HG03469 (cell line): ENCODE data around the gene CCK.

ENCODE experiments used
- ATAC-seq: cut with Tn5 transposase; IDR thresholded peaks from one replicate; pipeline ENCODE4 v1.9.1; 2021; ENCODE audit warnings: mild to moderate bottlenecking, moderate library complexity, moderate number of reproducible peaks; ENCODE audit not compliant: unreplicated experiment

CCK gene

GRCh38 chr3:42226470-42227425 is 39.2 kb downstream of the CCK start:
- no peak for ATAC-seq

GRCh38 chr3:42225486-42226363 is 40.3 kb downstream of the CCK start:
- no peak for ATAC-seq

GRCh38 chr3:42224658-42225421 is 41.1 kb downstream of the CCK start:
- no peak for ATAC-seq

GRCh38 chr3:42224178-42224577 is 41.8 kb downstream of the CCK start:
- no peak for ATAC-seq

GRCh38 chr3:42222942-42223693 is 42.9 kb downstream of the CCK start:
- no peak for ATAC-seq

- ATAC-seq = no peak
Measured at GRCh38 chr3:42220436-42221121, 45.4 kb downstream of the CCK start.

GRCh38 chr3:42216931-42217333 is 49.1 kb downstream of the CCK start:
- no peak for ATAC-seq

GRCh38 chr3:42216302-42216701 is 49.7 kb downstream of the CCK start:
- no peak for ATAC-seq

- ATAC-seq = no peak
Measured at GRCh38 chr3:42214565-42215283, 51.3 kb downstream of the CCK start.

GRCh38 chr3:42214064-42214463 is 51.9 kb downstream of the CCK start:
- ATAC-seq = no peak

GRCh38 chr3:42213417-42213816 is 52.6 kb downstream of the CCK start:
- no peak for ATAC-seq

- no peak for ATAC-seq
Measured at GRCh38 chr3:42210726-42211125, 55.3 kb downstream of the CCK start.

- no peak for ATAC-seq
Measured at GRCh38 chr3:42209917-42210316, 56.1 kb downstream of the CCK start.
